Medulla oblongata (tissue), 1 donor: Measurements from ENCODE around the gene CARMIL1.

Source experiments
- DNase-seq: peaks from one replicate; pipeline ENCODE4 v3.0.0-alpha.2; 2015; ENCODE audit errors: extremely low spot score

Gene CARMIL1

GRCh38 chr6:25613415-25613814 lies 334.2 kb downstream of the CARMIL1 start:
- DNase-seq: no peak

GRCh38 chr6:25614052-25614451 lies 334.9 kb downstream of the CARMIL1 start:
- no peak for DNase-seq

GRCh38 chr6:25615471-25615870 lies 336.3 kb downstream of the CARMIL1 start:
- DNase-seq: no peak

GRCh38 chr6:25617997-25618396 lies 338.8 kb downstream of the CARMIL1 start:
- DNase-seq: peak; percentile 4

GRCh38 chr6:25619217-25619616 lies 340.0 kb downstream of the CARMIL1 start:
- peak; percentile 27 for DNase-seq

GRCh38 chr6:25620391-25620790 lies 341.2 kb downstream of the CARMIL1 start:
- no peak for DNase-seq

- no peak for DNase-seq
Measured at GRCh38 chr6:25623065-25623464, 343.9 kb downstream of the CARMIL1 start.

- no peak for DNase-seq
Measured at GRCh38 chr6:25623879-25624278, 344.7 kb downstream of the CARMIL1 start.

GRCh38 chr6:25627001-25627400 lies 347.8 kb downstream of the CARMIL1 start:
- DNase-seq: no peak

GRCh38 chr6:25628471-25629197 lies 349.5 kb downstream of the CARMIL1 start:
- DNase-seq: no peak

- DNase-seq: no peak
Measured at GRCh38 chr6:25629198-25629576, 350.0 kb downstream of the CARMIL1 start.

GRCh38 chr6:25630508-25631278 lies 351.5 kb downstream of the CARMIL1 start:
- no peak for DNase-seq

- DNase-seq: no peak
Measured at GRCh38 chr6:25635886-25636317, 356.7 kb downstream of the CARMIL1 start.

- no peak for DNase-seq
Measured at GRCh38 chr6:25637211-25637610, 358.0 kb downstream of the CARMIL1 start.

GRCh38 chr6:25637960-25638434 lies 358.8 kb downstream of the CARMIL1 start:
- no peak for DNase-seq

- no peak for DNase-seq
Measured at GRCh38 chr6:25639653-25640052, 360.5 kb downstream of the CARMIL1 start.

GRCh38 chr6:25640446-25640845 lies 361.3 kb downstream of the CARMIL1 start:
- no peak for DNase-seq

- DNase-seq: no peak
Measured at GRCh38 chr6:25640891-25641290, 361.7 kb downstream of the CARMIL1 start.

GRCh38 chr6:25641377-25641776 lies 362.2 kb downstream of the CARMIL1 start:
- no peak for DNase-seq

- DNase-seq: no peak
Measured at GRCh38 chr6:25641940-25642666, 362.9 kb downstream of the CARMIL1 start.

GRCh38 chr6:25642667-25643328 lies 363.6 kb downstream of the CARMIL1 start:
- DNase-seq: no peak

GRCh38 chr6:25645916-25646315 lies 366.7 kb downstream of the CARMIL1 start:
- DNase-seq: no peak
